Adrenal gland (tissue), 12 donors: ENCODE data around the gene ZCCHC3. TPM values are rescaled to one million over a fixed set of nuclear protein-coding genes. Genes with fewer than 3 reads are reported as not detected.

Experiments used
- DNase-seq, 7 donors: peaks; one replicate each; pipeline ENCODE4 v3.0.0-alpha.2; 2019 to 2020
- H3K27ac ChIP-seq, 5 donors: fragments of 200-600 bp; sonication (generic) in 4 of 5; 1 replicate in 3 of 5; 2 replicates in 2 of 5; pipeline versions ENCODE4 v1.5.1 to v1.8.0; 2016 to 2020; ENCODE audit warnings: mild to moderate bottlenecking in 1 of 5
- H3K27me3 ChIP-seq: fragments of 200-600 bp; 2 replicates; pipeline ENCODE4 v1.8.0; 2021
- H3K36me3 ChIP-seq, 2 donors: fragments of 200-600 bp; replicated peaks in 1 of 2; 1 replicate in 1 of 2; 2 replicates in 1 of 2; pipeline versions ENCODE4 v1.5.1 to v1.8.0; 2018 to 2022
- H3K4me1 ChIP-seq, 2 donors: fragments of 200-600 bp; replicated peaks in 1 of 2; 1 replicate in 1 of 2; 2 replicates in 1 of 2; pipeline versions ENCODE4 v1.5.1 to v1.8.0; 2018 to 2021
- H3K4me3 ChIP-seq, 4 donors: fragments of 200-600 bp; sonication (generic) in 3 of 4; one replicate each; pipeline ENCODE4 v1.5.1; 2016 to 2018
- H3K9me3 ChIP-seq, 3 donors: fragments of 200-600 bp; sonication (generic) in 1 of 3; replicated peaks in 1 of 3; 1 replicate in 2 of 3; 2 replicates in 1 of 3; pipeline versions ENCODE4 v1.5.1 to v1.8.0; 2016 to 2021
- POLR2A ChIP-seq, 2 donors: fragments of 450-650 bp; IDR thresholded peaks; one replicate each; pipeline ENCODE4 v1.6.1; 2017; ENCODE audit warnings: antibody characterized with exemption in 2 of 2, mild to moderate bottlenecking in 2 of 2, moderate library complexity in 1 of 2
- WGBS, 4 donors: extraction: QIAGEN DNeasy Blood & Tissue Kit in 2 of 4; methylation state at CpG; one replicate each; pipeline versions ENCODE4 v1.1.5 to v1.1.7; 2013 to 2017; 5-methylcytosine and 5-hydroxymethylcytosine counted together
- intact Hi-C, 2 donors: fragments of 100-400 bp; cut with DNase I; formaldehyde crosslinking; loops; one replicate each; pipeline versions ENCODE4 v1.14.1 to v1.15.0; 2022 to 2023
- polyA plus RNA-seq, 3 donors: library from polyadenylated mRNA; stranded (reverse); fragments of 200-250 nt in 2 of 3; fragments of 350-450 nt in 1 of 3; fragmentation: Illumina TruSeq in 1 of 3; extraction: RNeasy Lipid Tissue Mini Kit (QIAGEN cat#74804) in 1 of 3; gene quantifications; one replicate each; pipeline ENCODE4 v1.2.3, GENCODE V29; 2013 to 2014
- total RNA-seq, 9 donors: library from RNA; depleted of rRNA in 4 of 9; stranded (reverse); fragments of >200 nt in 4 of 9; fragments of 120-200 nt in 1 of 9; fragmentation: NEBNext Ultra II Directional in 1 of 9; extraction: Animal tissue kit (Norgen Biotek cat#: 25700) in 1 of 9; gene quantifications; one replicate each; pipeline versions ENCODE4 v1.1.0 to v1.2.4, GENCODE V29; 2013 to 2023
- TF ChIP-seq, protein P1 (sequence below), 6 experiments: fragments of 450-650 bp in 4 of 6; fragments of 200-600 bp in 2 of 6; sonication (generic) in 1 of 6; IDR thresholded peaks; 1 replicate in 5 of 6; 2 replicates in 1 of 6; pipeline versions ENCODE4 v1.5.1 to v1.8.0; 2016 to 2021; ENCODE audit warnings: antibody characterized with exemption in 6 of 6, mild to moderate bottlenecking in 2 of 6, moderate library complexity in 1 of 6
- donor health status: healthy with polysubstance abuse.
- donor health status: Bipolar disorder and iron deficiency.
- donor health status: DM: yes; HTN: yes; CAD: no.
- donor health status: DM: no; HTN: no; CAD: no.
- donor health status: DM: no; HTN: no; CAD: no.
- donor health status: DM: yes; HTN: yes; CAD: no.

ZCCHC3 gene
- total and polyA plus RNA-seq, 12 donors: 11.1 to 29.3 (median 16.3) TPM

DNA sequence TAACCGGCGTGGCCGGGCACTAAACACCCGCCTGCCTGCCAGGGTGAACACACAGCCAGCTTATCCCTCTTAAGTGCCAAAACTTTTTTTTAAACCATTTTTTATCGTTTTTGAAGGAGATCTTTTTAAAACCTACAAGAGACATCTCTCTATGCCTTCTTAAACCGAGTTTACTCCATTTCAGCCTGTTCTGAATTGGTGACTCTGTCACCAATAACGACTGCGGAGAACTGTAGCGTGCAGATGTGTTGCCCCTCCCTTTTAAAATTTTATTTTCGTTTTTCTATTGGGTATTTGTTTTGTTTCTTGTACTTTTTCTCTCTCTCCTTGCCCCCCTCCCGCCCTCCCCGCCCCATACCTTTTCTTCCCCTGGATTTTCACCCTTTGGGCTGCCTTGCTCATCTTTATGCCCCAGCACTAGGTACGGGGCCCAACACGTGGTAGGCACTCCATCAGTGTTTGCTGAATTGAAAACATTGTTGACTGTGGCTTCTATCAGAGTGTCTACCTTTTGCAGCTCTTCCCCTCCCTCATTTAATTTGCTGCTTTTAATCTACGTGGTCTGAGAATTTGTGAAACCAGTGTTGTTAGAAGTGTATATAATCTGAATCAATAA is 1.5 kb downstream of the ZCCHC3 start:
- H3K4me1 ChIP-seq: peaks cover 40 to 41% of the 10 kb centered on the region in 2 donors
- WGBS, 4 donors: 3 to 4% (median 4%) methylated on average over 15 of the region's 15 CpGs
- intact Hi-C loops: no loop called here

DNA sequence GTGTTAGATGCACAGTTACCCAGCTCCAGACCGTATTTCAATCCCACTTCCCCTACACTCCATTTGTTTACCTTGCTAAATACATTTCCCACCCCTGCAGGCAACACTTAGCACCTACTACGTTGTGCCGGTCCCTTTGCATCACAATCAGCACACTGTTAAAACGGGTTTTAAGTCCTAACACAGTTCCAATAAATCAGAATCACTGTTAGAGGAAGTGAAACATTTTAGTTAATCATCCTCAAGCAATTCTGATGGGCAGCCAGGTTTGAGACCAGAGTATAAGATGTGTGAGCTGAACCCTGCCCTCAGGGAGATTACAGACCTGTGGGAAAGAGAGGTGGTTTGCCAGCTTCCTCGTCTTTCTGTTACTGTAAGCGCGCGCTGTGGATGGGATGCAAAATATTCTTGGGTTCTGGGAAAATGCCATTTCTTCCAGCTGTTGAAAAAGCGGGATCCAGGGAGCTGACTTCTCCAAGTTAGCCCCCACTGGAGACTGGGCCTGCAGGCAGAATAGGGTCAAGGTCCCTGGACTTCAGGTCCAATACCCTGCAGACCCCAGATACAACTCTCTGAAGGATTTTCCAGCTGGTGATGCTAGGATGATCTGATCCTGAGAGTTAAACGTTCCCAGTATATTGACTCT is 3.1 kb downstream of the ZCCHC3 start:
- H3K9me3 ChIP-seq: no peaks in the 10 kb centered on the region
- no peak for DNase-seq
- 31 to 48% (median 34%) methylated on average over 9 to 10 of the region's 10 CpGs for WGBS, 4 donors
- peak overlapping the region in 1 of 4 donors; percentile 94 for H3K4me3 ChIP-seq
- no peaks in the 10 kb centered on the region for H3K36me3 ChIP-seq
- no peaks in the 10 kb centered on the region for H3K27me3 ChIP-seq
- intact Hi-C loops: no loop called here
- H3K4me1 ChIP-seq: peaks cover 40 to 41% of the 10 kb centered on the region in 2 donors
- TF ChIP-seq, protein P1, sequence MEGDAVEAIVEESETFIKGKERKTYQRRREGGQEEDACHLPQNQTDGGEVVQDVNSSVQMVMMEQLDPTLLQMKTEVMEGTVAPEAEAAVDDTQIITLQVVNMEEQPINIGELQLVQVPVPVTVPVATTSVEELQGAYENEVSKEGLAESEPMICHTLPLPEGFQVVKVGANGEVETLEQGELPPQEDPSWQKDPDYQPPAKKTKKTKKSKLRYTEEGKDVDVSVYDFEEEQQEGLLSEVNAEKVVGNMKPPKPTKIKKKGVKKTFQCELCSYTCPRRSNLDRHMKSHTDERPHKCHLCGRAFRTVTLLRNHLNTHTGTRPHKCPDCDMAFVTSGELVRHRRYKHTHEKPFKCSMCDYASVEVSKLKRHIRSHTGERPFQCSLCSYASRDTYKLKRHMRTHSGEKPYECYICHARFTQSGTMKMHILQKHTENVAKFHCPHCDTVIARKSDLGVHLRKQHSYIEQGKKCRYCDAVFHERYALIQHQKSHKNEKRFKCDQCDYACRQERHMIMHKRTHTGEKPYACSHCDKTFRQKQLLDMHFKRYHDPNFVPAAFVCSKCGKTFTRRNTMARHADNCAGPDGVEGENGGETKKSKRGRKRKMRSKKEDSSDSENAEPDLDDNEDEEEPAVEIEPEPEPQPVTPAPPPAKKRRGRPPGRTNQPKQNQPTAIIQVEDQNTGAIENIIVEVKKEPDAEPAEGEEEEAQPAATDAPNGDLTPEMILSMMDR (IDR thresholded peaks at IDR 0.05): no peak
- no peak for TF ChIP-seq POLR2A (IDR thresholded peaks at IDR 0.05)
- peak overlapping the region in 2 of 5 donors; percentile 62 to 99 for H3K27ac ChIP-seq

More for the DNA sequence above, 1.5 kb downstream of the ZCCHC3 start:
- DNase-seq: no peak
- Histone ChIP-seq H3K27me3 (no peaks in the 10 kb centered on the region), H3K27ac (peak overlapping the region in 4 of 5 donors; percentile 97 to 100 (median 98)), H3K4me3 (peak overlapping the region; percentile 14 to 94 (median 70)), H3K36me3 (no peaks in the 10 kb centered on the region), H3K9me3 (no peaks in the 10 kb centered on the region)
- TF ChIP-seq, protein P1 (IDR thresholded peaks at IDR 0.05): no peak
- TF ChIP-seq POLR2A (IDR thresholded peaks at IDR 0.05): no peak

DNA sequence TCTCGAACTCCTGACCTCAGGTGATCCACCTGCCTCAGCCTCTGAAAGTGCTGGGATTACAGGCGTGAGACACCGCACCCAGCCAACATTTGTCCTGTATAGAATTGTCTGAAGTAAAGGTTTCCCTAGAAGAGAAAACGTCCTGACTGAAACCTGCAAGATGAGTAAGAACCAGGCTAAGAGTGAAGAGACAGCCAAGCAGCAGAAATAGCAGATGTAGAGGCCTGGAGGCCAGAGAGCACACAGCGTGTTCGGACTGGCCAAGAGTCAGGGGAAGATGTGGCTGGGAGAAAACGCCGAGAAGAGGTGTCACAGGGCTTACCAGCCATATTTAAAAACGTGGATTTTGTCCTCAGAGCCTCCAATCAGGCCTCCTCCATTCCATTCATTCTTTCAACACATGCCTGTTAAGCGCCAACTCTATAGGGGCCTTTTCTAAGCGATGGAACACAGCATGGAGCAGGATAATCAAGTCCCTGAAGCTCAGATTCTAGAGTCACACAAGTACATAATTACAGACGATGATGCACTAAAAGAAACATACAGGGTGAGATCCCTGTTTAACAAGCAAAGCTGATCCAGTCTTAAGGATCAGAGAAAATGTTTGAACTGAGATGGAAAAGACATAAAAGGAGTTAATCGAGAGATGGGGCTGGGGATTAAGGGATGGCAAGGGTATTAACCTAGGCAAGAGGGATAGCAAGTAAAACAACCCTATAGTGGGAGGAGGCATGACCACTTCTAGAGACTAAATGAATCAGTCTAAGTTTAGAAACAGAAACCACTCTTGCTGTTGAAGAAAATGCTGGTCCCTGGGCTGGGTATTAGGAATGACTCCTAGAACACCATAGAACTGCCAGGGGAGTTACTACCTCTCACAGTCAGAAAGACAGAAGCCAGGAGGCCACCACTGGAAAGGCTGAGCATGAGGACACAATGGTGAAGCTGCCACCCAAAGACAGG is 4.8 kb downstream of the ZCCHC3 start:
- intact Hi-C loops: no loop called here
- no peak for TF ChIP-seq POLR2A (IDR thresholded peaks at IDR 0.05)
- TF ChIP-seq, protein P1 (IDR thresholded peaks at IDR 0.05): no peak
- Histone ChIP-seq H3K4me3 (no peak overlapping the region), H3K4me1 (peaks cover 30 to 34% of the 10 kb centered on the region in 2 donors), H3K36me3 (no peaks in the 10 kb centered on the region), H3K9me3 (no peaks in the 10 kb centered on the region), H3K27ac (peak overlapping the region in 2 of 5 donors; percentile 62 to 99), H3K27me3 (no peaks in the 10 kb centered on the region)
- 75 to 81% (median 79%) methylated on average over 13 of the region's 13 CpGs for whole genome bisulfite sequencing, 4 donors
- DNase-seq: no peak

DNA sequence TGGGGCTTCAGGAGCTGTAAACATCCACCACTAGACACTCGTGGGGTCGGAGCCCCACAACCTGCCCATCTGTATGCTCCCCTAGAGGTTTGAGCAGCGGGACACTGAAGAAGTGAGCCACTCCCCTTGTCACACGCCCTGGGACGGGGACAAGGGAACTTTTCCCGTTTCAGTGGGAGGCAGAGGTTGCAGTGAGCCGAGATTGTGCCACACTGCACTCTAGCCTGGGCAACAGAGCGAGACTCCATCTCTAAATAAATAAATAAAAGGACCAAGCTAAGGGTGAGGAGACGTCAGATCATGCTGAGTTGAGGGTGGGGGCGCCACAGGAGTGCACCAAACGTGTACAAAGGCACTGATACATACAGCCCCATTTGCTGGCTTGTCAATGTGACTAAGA is 8.4 kb downstream of the ZCCHC3 start:
- 72 to 84% (median 76%) methylated on average over 6 to 11 of the region's 11 CpGs for WGBS, 4 donors
- no peaks in the 10 kb centered on the region for H3K36me3 ChIP-seq
- TF ChIP-seq, protein P1 (IDR thresholded peaks at IDR 0.05): no peak
- no peak for TF ChIP-seq POLR2A (IDR thresholded peaks at IDR 0.05)
- DNase-seq: no peak
- no peaks in the 10 kb centered on the region for H3K9me3 ChIP-seq
- H3K4me1 ChIP-seq: peaks cover 14 to 29% of the 10 kb centered on the region in 2 donors
- no peak overlapping the region for H3K27ac ChIP-seq
- no peak overlapping the region for H3K4me3 ChIP-seq
- no peaks in the 10 kb centered on the region for H3K27me3 ChIP-seq
- intact Hi-C loops: no loop called here
